ENCODE measurements around the gene CCSER2.
"Not testable (repeated sequence)": the region's sequence is repeated elsewhere in the genome, so short reads cannot be mapped to it uniquely, and the experiment has no call there.

CCSER2 gene, protein sequence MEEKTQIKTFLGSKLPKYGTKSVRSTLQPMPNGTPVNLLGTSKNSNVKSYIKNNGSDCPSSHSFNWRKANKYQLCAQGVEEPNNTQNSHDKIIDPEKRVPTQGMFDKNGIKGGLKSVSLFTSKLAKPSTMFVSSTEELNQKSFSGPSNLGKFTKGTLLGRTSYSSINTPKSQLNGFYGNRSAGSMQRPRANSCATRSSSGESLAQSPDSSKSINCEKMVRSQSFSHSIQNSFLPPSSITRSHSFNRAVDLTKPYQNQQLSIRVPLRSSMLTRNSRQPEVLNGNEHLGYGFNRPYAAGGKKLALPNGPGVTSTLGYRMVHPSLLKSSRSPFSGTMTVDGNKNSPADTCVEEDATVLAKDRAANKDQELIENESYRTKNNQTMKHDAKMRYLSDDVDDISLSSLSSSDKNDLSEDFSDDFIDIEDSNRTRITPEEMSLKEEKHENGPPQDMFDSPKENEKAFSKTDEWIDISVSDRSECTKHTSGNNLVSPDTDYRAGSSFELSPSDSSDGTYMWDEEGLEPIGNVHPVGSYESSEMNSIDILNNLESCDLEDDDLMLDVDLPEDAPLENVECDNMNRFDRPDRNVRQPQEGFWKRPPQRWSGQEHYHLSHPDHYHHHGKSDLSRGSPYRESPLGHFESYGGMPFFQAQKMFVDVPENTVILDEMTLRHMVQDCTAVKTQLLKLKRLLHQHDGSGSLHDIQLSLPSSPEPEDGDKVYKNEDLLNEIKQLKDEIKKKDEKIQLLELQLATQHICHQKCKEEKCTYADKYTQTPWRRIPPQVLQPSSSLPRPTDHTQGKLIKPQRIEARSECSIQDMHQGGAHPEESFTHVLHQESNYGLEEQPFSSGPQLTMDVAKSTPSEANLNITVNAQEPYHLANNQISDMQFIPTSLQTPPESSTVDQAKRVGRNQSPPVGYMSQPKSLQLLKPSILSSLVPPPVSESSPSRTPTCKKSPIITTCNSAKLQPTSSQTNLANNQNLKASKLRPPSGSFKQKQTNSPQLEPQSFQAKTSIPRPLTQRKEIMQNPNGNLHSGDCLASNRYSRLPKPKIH

DNA sequence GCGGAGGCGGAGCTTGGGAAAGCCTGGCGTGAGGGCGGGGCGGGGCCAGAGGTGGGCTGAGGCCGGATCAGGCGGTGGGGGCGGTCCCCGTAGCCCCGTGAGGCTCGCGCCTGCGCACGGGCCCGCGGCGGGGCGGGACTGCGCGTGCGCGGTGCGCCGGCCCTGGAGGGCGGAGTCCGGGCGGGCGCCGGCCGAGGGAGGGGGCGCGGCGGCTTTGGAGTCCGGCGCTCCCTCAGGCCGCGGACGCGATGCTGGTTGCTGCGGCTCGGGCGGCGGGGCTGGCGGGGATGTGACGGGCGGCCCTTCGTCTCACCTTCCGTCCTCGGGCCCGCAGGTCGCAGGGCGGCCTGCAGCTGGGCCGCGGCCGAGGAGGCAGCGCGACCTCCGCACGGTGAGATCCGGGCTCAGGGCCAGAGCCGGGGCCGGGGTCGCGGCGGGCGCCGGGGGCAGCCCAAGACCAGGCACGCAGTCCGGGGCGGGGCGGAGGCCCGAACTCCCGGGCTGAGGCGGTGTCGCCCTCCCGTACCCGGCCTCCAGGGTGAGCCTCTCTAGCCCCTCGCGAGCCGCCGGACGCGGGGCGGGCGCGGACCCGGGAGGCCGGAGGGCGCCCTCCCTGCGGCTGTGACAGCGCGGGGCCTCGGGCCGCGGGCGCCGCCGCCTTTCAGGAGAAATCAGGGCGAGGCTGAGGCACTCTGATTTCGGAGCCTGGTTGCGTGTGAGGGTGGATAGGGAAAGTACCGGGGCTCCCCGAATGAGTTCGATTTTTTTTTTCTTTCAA, at the start of gene CCSER2:
Gene CCSER2, plus strand, starts transcription at position 172 of the 778 bp plus-strand sequence. CDS start 42,464 bp downstream, outside the sequence.
- peak; percentile 32 for DNase-seq

DNA sequence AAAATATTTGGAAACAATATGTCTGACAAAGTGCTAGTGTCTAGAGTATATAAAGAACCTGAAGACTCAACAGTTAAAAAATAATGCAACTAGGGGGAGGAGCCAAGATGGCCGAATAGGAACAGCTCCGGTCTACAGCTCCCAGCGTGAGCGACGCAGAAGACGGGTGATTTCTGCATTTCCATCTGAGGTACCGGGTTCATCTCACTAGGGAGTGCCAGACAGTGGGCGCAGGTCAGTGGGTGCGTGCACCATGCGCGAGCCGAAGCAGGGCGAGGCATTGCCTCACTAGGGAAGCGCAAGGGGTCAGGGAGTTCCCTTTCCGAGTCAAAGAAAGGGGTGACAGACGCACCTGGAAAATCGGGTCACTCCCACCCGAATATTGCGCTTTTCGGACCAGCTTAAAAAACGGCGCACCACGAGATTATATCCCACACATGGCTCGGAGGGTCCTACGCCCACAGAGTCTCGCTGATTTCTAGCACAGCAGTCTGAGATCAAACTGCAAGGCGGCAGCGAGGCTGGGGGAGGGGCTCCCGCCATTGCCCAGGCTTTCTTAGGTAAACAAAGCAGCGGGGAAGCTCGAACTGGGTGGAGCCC, 48.4 kb upstream of the CCSER2 start:
- DNase-seq, result not testable (repeated sequence)

DNA sequence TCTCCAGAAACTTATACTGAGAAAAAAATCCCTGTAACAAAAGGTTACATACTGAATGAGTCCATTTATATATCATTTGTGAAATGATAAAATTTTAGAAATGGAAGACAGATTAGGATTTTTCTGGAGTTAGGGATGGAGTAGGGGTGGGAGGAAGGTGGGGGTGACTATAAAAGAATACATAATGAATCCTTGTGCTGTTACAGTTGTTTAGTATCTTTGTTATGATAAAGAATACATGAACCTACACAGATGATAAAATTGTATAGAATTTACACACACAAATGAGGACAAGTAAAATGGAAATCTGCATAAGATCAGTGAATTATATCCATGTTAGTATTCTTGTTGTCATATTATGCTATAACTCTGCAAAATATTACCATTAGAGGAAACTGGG, 41.7 kb upstream of the CCSER2 start:
- DNase-seq, result no peak

DNA sequence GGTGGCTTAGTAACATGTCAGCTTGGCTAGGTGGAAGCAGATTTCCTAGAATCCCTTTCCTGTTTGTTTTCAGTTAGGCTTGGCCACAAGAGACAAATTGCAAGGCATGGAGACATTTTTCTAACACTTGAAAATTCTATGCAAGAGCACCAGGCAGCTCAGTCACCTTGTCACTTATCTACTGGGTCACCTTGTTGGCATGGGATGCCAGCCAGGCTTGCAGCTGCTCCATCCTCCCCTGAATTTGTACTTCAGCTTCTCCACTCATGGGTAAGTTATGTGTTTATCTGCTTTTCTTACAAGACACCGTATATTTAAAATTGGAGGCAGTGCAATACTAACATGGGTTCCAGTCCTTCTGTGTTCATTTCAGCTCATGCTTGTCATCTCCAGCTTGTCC, 40.2 kb upstream of the CCSER2 start:
- no peak for DNase-seq

DNA sequence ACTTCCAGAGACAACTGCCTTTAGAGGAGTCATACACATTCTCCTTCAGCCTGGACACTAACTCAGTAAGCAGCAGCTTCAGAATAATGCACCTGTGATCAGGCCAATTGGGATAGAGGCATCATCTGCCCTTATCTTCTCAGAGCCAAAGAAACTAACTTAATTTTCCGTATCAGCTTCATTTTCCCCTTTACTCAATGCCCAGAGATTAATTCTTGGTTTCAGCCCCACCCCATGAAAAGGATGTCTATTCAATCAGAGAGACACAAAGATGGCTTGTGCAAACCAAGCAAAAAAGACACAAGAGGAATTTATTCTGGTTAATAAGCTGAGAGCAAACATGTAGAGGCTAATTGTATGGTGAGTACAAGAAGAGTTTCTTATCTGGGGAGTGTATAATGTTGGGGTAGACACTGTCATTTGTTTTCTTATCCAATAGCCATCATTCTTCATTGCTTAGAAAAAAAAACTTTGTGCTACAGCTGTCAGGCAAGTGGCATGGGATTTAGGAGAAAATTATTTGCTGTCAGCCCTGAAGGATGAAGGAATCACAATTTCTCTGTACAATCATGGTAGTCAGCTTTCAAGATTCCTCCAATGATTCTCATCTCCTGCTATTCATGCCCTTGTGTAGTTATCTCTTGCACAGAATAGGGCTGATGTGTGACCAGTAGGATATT, 38.7 kb upstream of the CCSER2 start:
- no peak for DNase-seq

DNA sequence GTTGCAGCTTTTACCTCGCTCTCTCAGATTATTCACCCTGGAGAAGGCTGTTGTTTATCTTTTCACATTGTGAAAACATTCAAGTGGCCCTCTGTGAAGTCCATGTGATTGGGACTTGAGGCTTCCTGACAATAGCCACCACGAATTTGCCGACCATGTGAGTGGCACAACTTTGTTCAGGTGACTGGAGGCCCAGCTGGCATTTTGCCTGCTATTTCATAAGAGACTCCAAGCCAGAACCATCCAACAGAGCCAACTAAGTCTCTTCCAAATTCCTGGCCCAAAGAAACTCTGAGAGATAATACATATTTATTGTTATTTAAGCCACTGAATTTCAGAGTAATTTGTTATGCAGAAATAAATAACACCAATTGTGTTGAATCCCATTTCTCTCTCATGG, 38.2 kb upstream of the CCSER2 start:
- no peak for DNase-seq

DNA sequence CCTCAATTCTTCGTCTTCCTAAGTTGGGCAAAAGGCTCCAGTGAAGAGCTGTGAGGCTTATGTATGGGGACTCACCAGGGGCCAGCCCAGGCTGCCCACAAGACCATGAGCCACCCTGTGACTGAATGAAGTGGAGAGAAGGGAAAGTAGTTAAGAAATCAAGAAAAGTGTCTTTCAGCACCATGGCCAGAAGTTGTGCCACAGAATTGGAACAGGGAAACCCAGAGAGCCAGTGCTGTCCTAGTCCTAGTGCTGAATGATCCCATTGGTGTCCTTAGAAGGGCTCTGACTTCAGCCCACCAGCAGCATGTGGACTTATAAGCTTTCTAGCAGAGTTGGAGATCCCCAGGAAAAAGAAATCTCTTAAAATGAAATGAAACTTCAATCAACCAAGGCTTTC, 37.0 kb upstream of the CCSER2 start:
- no peak for DNase-seq

DNA sequence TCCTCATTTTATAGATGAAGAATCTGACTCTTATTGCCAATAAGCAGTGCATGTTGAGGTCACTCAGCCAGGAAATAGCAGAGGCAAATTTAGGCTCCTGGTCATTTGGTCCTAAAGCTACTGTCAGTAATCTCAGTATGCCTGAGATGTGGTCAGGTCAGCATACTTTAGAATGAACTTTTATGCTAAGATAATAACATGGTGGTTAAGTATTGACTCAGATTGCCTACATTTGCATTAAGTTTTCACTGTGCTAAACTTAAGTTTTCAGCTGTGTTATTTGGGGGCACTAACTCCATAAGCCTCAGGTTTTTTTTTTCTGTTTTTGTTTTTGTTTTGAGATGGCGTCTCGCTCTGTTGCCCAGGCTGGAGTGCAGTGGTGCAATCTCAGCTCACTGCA, 35.9 kb upstream of the CCSER2 start:
- no peak for DNase-seq

DNA sequence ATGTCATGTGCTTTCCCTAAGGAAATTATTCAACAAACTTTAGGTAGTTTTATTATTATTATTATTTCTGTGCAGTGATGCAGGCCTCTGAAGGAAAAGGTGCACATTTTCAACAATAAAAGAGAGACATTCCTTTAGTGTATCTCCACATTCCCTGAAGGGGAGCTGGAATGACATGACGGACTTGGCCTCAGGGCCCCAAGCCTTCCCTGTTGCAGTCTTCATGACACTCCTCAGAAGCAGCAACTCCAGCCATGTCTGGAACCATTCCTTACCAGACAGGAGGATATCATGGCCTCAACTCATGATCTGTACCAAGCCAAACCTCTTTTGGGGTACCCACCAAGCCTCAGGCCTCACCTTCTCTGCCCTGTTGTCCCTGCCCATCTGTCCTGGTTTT, 35.2 kb upstream of the CCSER2 start:
- DNase-seq, result no peak

DNA sequence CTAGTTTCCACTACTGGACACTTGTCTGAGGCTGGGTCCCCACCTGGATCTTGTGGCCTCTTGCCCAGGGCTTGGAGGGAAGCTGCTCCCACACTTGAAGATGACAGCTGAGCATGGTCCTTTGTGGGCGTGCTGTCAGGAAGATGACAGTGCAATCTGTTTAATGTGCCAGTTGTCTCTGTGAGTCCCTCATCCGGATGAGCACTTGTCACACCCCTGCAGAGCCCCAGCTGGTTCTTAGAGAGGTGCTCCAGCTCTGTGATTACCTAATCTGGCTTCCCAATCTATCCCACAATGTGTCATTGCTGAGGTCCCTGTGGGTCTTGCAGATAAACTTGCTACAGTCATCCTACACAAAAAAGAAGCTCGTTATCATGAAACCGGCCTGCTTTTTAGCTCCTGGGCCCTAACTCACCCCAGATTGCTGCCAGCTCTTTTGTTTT, 34.8 kb upstream of the CCSER2 start:
- no peak for DNase-seq

DNA sequence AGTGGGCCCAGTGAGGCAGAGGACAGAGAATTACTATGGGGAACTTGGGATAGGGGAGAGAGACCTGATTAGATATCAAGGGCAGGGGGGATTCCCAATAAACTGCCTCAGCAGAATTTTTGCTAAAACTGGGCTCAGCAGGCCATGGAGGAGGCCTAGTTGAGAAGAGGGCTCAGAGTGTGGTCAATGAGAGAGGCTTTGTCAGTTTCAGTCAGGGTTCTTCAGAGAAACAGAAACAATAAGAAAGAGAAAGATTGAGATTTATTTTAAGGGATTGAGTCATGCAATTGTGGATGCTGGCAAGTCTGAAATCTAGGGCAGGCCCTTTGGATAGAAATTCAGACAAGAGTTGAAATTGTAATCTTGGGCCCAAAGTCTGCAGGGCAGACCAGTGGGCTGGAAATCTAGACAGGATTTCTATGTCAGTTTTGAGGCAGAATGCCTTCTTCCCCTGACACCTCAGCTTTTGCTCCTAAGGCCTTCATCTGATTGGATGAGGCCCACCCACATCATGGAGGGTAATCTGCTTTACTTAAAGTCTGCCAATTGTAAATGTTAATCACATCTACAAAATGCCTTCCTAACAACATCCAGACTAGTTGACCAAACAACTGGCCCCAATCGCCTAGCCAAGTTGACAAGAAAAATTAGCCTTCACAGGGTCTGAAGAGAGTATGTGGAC, 33.5 kb upstream of the CCSER2 start:
- no peak for DNase-seq

DNA sequence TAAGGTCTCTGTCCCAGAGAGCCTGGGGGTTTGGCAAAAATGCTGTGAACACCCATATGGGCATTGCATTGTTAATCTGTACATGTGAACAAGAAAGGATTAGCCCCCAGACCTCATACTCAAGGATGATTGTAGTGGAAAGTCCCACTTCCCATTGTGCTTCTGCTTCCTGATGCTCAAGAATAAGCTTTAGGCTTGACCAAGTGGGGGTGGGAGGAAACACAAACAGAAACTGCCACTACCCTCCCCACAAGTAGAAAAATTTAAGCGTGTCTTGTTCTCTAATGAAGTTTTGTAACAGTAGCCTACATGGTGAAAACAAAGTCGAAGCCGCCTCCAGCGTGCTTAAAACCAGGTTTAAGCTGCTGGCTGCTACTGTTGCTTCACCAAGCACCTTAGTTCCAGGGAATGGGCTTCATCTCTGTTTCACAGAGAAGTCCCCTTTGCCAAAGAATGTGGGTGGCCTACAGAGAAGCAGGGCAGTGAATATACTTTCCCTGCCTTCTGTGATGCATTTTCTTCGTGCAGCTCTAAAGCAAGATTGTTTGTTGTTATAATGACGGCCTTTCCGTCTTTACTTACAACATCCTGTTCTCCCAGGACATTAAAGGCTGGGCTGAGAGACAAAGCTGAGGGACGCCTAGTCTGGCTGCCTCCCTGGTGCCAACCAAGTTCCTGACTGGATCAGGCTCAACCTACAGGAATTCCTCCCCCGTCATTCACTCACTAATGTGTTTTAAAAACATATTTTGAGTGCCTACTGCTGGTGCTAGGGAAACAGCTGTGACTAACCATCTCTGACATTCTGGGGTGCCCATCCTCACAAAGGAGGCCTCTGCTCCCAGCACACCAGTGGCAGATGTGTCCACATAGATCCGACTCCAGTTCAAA, 32.1 kb upstream of the CCSER2 start:
- DNase-seq, result no peak

DNA sequence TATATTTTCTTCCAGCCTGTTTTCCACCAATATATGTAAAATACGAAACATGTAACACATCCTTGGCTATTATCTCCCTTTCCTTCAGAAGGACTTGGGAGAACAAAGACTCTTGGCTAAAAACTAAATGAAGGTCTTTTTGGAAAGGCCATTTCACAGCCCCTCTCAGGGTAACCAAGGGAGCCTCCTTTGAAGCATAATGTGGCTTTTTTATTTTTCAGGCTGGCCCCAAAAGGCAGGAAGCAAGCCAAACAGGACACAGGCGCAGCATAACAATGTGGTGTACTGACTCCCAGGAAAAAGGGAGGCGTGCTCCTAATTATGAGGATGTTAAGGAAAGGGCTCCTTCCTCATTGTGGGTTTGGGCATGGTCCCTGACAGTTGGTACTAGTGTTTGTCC, 30.3 kb upstream of the CCSER2 start:
- no peak for DNase-seq

DNA sequence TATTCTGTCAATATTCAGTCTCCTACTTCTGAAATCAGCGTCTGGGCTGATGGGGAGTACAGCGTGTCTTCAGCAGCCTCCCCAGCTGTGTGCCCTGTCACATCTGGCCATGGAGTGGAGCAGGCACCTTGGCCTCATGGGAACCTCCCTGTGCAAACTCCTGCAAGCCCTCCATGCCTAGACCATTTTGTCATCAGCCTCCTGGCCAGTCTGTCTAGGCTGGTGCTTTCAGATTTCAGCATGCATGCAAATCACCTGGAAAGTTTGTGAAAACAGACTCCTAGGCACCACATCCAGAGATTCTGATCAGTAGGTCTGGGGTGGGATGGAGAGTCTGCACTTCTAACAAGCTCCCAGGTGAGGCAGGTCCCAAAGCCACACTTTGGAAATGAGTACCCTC, 26.2 kb upstream of the CCSER2 start:
- DNase-seq, result no peak

DNA sequence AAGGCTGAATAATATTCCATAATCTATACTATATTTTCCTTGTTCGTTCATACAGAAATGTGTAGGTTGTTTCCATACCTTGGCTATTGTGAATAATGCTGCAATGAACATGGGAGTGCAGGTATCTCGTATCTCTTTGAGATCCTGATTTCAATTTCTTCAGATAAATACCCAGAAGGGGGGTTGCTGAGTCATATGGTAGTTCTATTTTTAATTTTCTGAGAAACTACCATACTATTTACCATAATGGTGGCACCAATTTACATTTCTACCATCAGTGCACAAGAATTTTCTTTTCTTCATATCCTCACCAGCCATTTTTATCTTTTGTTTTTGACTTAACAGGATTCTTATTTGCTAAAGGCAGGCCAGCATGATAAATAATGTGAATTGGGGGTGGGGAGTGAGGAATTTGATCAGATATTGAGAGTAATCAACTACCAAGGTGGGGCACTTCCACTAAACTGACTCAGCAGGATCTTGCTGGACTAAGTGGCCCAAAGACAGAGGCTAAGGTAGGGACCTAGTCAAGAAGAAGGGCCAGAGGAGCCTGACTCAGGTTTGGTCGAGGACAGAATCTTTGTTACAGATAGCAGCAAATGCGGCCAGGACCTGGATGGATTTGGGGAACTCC, 21.5 kb upstream of the CCSER2 start:
- no peak for DNase-seq

DNA sequence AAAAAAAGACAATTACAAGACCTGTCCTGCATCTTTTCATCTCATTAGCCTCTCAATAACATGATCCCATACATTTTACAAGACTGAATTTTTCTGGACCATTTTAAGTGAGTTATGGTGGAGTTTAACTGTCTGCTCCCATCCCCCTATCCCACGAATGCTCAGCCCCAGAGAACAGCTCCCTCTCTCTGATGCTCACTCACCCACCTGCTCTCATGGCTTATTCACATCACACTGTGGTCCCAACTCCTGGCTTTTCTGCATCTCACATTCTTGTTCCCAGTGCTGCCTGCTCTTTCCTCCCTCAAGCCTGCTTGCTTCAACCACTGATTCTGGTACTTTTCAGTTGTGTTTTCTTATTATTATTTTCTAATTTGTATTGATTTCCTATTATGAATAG, 20.4 kb upstream of the CCSER2 start:
- DNase-seq, result no peak

DNA sequence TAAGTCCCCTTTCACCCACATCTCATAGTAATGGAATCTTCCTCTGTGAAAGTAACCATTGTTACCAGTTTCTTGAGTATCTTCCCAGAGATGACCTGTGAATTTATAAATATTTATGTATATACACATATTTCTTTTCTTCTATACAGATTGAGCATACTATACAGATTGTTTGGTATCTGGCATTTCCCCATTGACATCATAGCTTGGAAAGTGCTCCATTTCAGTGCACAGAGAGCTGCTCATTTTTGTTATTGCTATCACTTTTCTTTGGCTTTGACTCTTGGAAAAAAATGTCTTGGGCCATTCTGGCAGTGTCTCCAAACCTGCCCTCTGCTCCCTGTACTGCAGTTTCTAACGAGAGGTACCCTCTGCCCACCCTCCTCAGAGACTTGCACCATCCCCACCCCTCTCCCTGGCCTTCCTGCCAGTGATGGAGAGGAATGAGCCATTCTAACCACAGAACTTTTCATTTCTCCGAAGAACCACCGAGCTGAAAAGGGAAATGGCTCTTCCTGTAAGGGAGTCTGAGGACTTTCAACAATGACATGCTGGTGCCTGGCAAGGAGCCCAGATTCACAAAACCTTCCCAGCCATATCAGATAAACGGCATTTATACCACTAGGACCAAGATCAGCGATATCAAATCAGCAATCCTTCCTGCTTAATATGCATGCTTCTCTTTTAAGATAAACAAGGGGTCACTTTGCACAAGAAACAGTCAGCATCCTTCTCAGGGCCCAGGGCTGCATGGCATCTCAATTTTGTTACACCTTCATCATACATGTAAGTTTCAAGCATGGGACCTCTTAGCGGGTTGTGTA, 19.7 kb upstream of the CCSER2 start:
- DNase-seq, result no peak

DNA sequence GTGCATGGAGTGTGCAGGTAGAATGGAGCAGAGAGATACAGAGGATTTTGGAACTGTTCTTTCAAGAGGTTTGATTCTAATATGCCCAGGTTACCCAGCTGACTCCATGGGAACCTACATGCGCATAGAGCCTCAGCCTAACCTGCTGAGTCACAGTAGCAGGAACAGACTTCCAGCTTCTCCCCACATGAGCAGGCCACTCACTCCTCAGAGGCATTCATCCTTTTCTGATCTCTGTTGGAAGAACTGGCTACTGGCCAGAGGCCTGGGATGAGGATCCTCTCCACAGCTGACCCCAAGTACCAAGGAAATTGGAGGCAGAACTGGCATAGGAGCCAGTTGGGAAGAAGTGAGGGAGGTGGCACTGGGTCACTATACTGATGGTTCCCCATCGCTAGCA, 17.9 kb upstream of the CCSER2 start:
- no peak for DNase-seq

DNA sequence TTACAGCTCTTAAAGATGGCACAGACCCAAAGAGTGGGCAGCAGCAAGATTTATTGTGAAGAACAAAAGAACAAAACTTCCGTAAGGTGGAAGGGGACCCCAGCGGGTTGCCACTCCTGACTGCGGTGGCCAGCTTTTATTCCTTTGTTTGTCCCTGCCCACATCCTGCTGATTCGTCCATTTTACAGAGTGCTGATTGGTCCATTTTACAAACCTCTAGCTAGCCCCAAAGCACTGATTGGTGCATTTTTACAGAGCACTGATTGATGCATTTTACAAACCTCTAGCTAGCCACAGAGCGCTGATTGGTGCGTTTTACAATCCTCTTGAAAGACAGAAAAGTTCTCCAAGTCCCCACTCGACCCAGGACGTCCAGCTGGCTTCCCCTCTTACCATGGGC, 16.8 kb upstream of the CCSER2 start:
- no peak for DNase-seq

Measured in NCI-H1417 treated with DMSO at 0.1 percent for 48 hours (cell line).